Activated CD4-positive, alpha-beta T cell treated with anti-CD3 and anti-CD28 coated beads, Interleukin-2, Interleukin-6, amounts not matched to agents 100 ng/mL and 50 ng/mL, durations not matched to agents 16 hours and 8 hours (primary cell): ENCODE results near the gene SPTBN4.
"Not testable (repeated sequence)": the region's sequence is repeated elsewhere in the genome, so short reads cannot be mapped to it uniquely, and the experiment has no call there.

Experiments used
- DNase-seq: peaks from one replicate; pipeline ENCODE4 v3.0.0-alpha.2; 2020

SPTBN4 gene

GRCh38 chr19:40590464-40591265 lies 123.9 kb downstream of the SPTBN4 start:
- DNase-seq: no peak

GRCh38 chr19:40591724-40592123 lies 124.9 kb downstream of the SPTBN4 start:
- not testable (repeated sequence) for DNase-seq

- DNase-seq: peak; percentile 59
Observed at GRCh38 chr19:40592170-40592569, 125.4 kb downstream of the SPTBN4 start.

- DNase-seq: no peak
Observed at GRCh38 chr19:40594255-40594654, 127.5 kb downstream of the SPTBN4 start.

GRCh38 chr19:40594657-40595091 lies 127.9 kb downstream of the SPTBN4 start:
- no peak for DNase-seq

GRCh38 chr19:40596608-40597328 lies 130.0 kb downstream of the SPTBN4 start:
- DNase-seq: peak; percentile 44

GRCh38 chr19:40597329-40597838 lies 130.6 kb downstream of the SPTBN4 start:
- DNase-seq: no peak

GRCh38 chr19:40598121-40598917 lies 131.5 kb downstream of the SPTBN4 start:
- DNase-seq: peak; percentile 90

- DNase-seq: no peak
Observed at GRCh38 chr19:40598918-40599307, 132.1 kb downstream of the SPTBN4 start.

GRCh38 chr19:40599331-40599901 lies 132.6 kb downstream of the SPTBN4 start:
- DNase-seq: no peak

GRCh38 chr19:40599902-40600569 lies 133.2 kb downstream of the SPTBN4 start:
- DNase-seq: no peak

- DNase-seq: no peak
Observed at GRCh38 chr19:40600570-40601133, 133.9 kb downstream of the SPTBN4 start.

GRCh38 chr19:40601134-40601974 lies 134.6 kb downstream of the SPTBN4 start, which contains the start of gene LTBP4:
TSS of gene LTBP4 (plus strand) at chr19:40601369. CDS start at chr19:40601388, 19 bp downstream.
- peak; percentile 41 for DNase-seq

- DNase-seq: no peak
Observed at GRCh38 chr19:40603071-40603388, 136.2 kb downstream of the SPTBN4 start.

GRCh38 chr19:40603389-40604170 lies 136.8 kb downstream of the SPTBN4 start:
- DNase-seq: peak; percentile 98

- no peak for DNase-seq
Observed at GRCh38 chr19:40604171-40604646, 137.4 kb downstream of the SPTBN4 start.

- DNase-seq: no peak
Observed at GRCh38 chr19:40604647-40605215, 137.9 kb downstream of the SPTBN4 start.

GRCh38 chr19:40605216-40605971 lies 138.6 kb downstream of the SPTBN4 start:
- DNase-seq: peak; percentile 91
